Loucy (cell line): Measurements from ENCODE around the gene CLEC2B.

ENCODE experiments used
- EZH2phosphoT487 ChIP-seq: fragments of 200-600 bp; IDR thresholded peaks from 2 replicates; pipeline ENCODE4 v1.6.1; 2018; ENCODE audit warnings: antibody characterized with exemption, mild to moderate bottlenecking, moderate library complexity, borderline replicate concordance
- TF ChIP-seq, protein P1 (sequence below): fragments of 200-600 bp; sonication (generic); conservative IDR thresholded peaks from 2 replicates; pipeline ENCODE4 v1.5.1; 2014; ENCODE audit warnings: mild to moderate bottlenecking, antibody characterized with exemption, low read length

DNA sequence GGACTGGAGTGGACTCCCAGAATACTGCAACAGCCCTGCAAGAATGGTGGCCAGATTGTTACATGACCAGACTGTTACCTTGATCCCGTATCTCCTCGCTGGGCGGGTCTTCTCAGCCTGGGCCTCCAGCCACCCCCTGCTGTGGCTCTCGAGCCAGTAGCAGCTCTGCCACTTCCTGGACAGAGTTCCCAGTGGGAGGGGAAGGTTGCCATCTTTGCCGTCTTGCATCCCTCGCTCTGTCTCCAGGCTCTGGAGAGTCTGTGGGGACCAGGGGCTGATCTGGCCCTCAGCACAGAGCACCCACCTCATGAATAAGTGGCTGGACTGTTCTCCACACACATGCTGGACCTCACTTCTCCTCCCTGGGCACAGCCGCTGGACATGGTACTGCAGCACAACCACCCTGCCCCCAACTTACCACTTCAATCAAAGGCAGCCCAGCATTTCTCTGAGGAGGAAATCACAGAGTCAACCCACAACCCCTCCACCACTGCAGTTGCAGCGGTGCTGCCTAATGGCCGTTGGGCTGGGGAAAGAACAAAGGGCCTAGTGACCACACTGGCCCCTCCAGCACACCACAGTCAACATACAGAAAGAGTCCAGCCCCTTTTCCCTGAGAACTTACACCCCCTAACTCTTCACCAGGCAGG lies 48.7 kb downstream of the CLEC2B start:
- TF ChIP-seq, protein P1, sequence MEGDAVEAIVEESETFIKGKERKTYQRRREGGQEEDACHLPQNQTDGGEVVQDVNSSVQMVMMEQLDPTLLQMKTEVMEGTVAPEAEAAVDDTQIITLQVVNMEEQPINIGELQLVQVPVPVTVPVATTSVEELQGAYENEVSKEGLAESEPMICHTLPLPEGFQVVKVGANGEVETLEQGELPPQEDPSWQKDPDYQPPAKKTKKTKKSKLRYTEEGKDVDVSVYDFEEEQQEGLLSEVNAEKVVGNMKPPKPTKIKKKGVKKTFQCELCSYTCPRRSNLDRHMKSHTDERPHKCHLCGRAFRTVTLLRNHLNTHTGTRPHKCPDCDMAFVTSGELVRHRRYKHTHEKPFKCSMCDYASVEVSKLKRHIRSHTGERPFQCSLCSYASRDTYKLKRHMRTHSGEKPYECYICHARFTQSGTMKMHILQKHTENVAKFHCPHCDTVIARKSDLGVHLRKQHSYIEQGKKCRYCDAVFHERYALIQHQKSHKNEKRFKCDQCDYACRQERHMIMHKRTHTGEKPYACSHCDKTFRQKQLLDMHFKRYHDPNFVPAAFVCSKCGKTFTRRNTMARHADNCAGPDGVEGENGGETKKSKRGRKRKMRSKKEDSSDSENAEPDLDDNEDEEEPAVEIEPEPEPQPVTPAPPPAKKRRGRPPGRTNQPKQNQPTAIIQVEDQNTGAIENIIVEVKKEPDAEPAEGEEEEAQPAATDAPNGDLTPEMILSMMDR: no peak
- no peak for TF ChIP-seq EZH2phosphoT487
